Stimulated activated CD4-positive, alpha-beta T cell treated with anti-CD3 and anti-CD28 coated beads, TNF-alpha, amount 100 ng/mL, for 4 hours (primary cell): ENCODE measurements around the gene DNAJC1.
A peak's percentile ranks its signal among the peaks of the same experiment; 100 is the strongest.

ENCODE experiments used
- DNase-seq, 3 experiments: peaks; one replicate each; pipeline ENCODE4 v3.0.0-alpha.2; 2020; ENCODE audit warnings: low read depth in 3 of 3

DNAJC1 gene

GRCh38 chr10:22006379-22006884 lies 2.9 kb upstream of the DNAJC1 start:
- DNase-seq, result no peak

- no peak for DNase-seq
Measured at GRCh38 chr10:22005763-22006162, 2.2 kb upstream of the DNAJC1 start.

GRCh38 chr10:22003964-22004281 lies 393 bp upstream of the DNAJC1 start:
- DNase-seq, result no peak

GRCh38 chr10:22002591-22003176 lies 846 bp downstream of the DNAJC1 start:
- peak in 1 of 3 experiments; percentile 18 for DNase-seq

- no peak for DNase-seq
Measured at GRCh38 chr10:21995557-21995956, 8.0 kb downstream of the DNAJC1 start.

- DNase-seq, result no peak
Measured at GRCh38 chr10:21993360-21994001, 10.0 kb downstream of the DNAJC1 start.

- no peak for DNase-seq
Measured at GRCh38 chr10:21991785-21992184, 11.7 kb downstream of the DNAJC1 start.

GRCh38 chr10:21990449-21990848 lies 13.1 kb downstream of the DNAJC1 start:
- DNase-seq, result no peak

GRCh38 chr10:21989453-21990154 lies 13.9 kb downstream of the DNAJC1 start:
- no peak for DNase-seq

- DNase-seq, result no peak
Measured at GRCh38 chr10:21985541-21985940, 18.0 kb downstream of the DNAJC1 start.

- DNase-seq, result no peak
Measured at GRCh38 chr10:21981118-21981517, 22.4 kb downstream of the DNAJC1 start.

- DNase-seq, result no peak
Measured at GRCh38 chr10:21980691-21981090, 22.8 kb downstream of the DNAJC1 start.

GRCh38 chr10:21978191-21978862 lies 25.2 kb downstream of the DNAJC1 start:
- no peak for DNase-seq

- DNase-seq, result no peak
Measured at GRCh38 chr10:21976739-21977138, 26.8 kb downstream of the DNAJC1 start.

- DNase-seq, result no peak
Measured at GRCh38 chr10:21976280-21976679, 27.2 kb downstream of the DNAJC1 start.

- no peak for DNase-seq
Measured at GRCh38 chr10:21975378-21975990, 28.0 kb downstream of the DNAJC1 start.

- DNase-seq, result no peak
Measured at GRCh38 chr10:21972584-21972983, 30.9 kb downstream of the DNAJC1 start.

GRCh38 chr10:21969326-21970287 lies 33.9 kb downstream of the DNAJC1 start:
- DNase-seq, result no peak

GRCh38 chr10:21964983-21965665 lies 38.4 kb downstream of the DNAJC1 start:
- no peak for DNase-seq

- no peak for DNase-seq
Measured at GRCh38 chr10:21962358-21962757, 41.2 kb downstream of the DNAJC1 start.
